Activated CD8-positive, alpha-beta T cell treated with anti-CD3 and anti-CD28 coated beads for 36 hours (primary cell): ENCODE data around the gene RSAD1. TPM values are rescaled to one million over a fixed set of nuclear protein-coding genes. Genes with fewer than 3 reads are reported as not detected.

ENCODE experiments used
- ATAC-seq: fragments of 200-7000 bp; cut with Tn5 transposase; one replicate; pipeline ENCODE4 v1.10.0; 2021; ENCODE audit warnings: mild to moderate bottlenecking, moderate library complexity
- CTCF ChIA-PET: fragments of 350-600 bp; sonication (Branson Sonifier 250); formaldehyde crosslinking; loops from one replicate; lab custom pipeline; 2021; ENCODE audit warnings: antibody characterized with exemption; lab: Charles Lee
- POLR2A ChIA-PET: fragments of 350-600 bp; sonication (Branson Sonifier 250); formaldehyde crosslinking; loops from one replicate; lab custom pipeline; 2021; ENCODE audit warnings: antibody characterized with exemption; lab: Charles Lee
- DNase-seq: peaks from one replicate; pipeline ENCODE4 v3.0.0-alpha.2; 2020
- H3K27ac Mint-ChIP-seq: one replicate; pipeline ENCODE4 v1.8.0; 2021; ENCODE audit warnings: mild to moderate bottlenecking, mixed read lengths
- H3K27me3 Mint-ChIP-seq: one replicate; pipeline ENCODE4 v1.8.0; 2021; ENCODE audit warnings: mixed read lengths
- H3K36me3 Mint-ChIP-seq: one replicate; pipeline ENCODE4 v1.8.0; 2021; ENCODE audit warnings: low read depth, mixed read lengths
- H3K4me1 Mint-ChIP-seq: one replicate; pipeline ENCODE4 v1.8.0; 2021; ENCODE audit warnings: low read depth, mixed read lengths
- H3K4me3 Mint-ChIP-seq: one replicate; pipeline ENCODE4 v1.8.0; 2021; ENCODE audit warnings: mild to moderate bottlenecking, moderate library complexity, mixed read lengths
- H3K9me3 Mint-ChIP-seq: one replicate; pipeline ENCODE4 v1.8.0; 2021; ENCODE audit warnings: mixed read lengths
- intact Hi-C: fragments of 100-400 bp; cut with micrococcal nuclease; formaldehyde crosslinking; loops from one replicate; pipeline ENCODE4 v1.10.0; 2022
- total RNA-seq, 2 experiments: library from RNA; stranded (reverse); gene quantifications; one replicate each; pipeline ENCODE4 v1.2.3, GENCODE V29; 2021
- TF ChIP-seq, protein P1 (sequence below): fragments of 200-600 bp; IDR thresholded peaks from one replicate; pipeline ENCODE4 v1.8.0; 2022; ENCODE audit warnings: antibody characterized with exemption, mild to moderate bottlenecking

RSAD1 gene
- total RNA-seq, 2 experiments from 2014 or later = 39.2 to 40.7 TPM

- ATAC-seq (no peak), DNase-seq (no peak)
- Mint-ChIP-seq H3K4me3 (no peak overlapping the region), H3K9me3 (no peaks in the 10 kb centered on the region), H3K36me3 (no peaks in the 10 kb centered on the region), H3K27ac (no peak overlapping the region), H3K4me1 (no peaks in the 10 kb centered on the region), H3K27me3 (no peaks in the 10 kb centered on the region)
- TF ChIP-seq, protein P1, sequence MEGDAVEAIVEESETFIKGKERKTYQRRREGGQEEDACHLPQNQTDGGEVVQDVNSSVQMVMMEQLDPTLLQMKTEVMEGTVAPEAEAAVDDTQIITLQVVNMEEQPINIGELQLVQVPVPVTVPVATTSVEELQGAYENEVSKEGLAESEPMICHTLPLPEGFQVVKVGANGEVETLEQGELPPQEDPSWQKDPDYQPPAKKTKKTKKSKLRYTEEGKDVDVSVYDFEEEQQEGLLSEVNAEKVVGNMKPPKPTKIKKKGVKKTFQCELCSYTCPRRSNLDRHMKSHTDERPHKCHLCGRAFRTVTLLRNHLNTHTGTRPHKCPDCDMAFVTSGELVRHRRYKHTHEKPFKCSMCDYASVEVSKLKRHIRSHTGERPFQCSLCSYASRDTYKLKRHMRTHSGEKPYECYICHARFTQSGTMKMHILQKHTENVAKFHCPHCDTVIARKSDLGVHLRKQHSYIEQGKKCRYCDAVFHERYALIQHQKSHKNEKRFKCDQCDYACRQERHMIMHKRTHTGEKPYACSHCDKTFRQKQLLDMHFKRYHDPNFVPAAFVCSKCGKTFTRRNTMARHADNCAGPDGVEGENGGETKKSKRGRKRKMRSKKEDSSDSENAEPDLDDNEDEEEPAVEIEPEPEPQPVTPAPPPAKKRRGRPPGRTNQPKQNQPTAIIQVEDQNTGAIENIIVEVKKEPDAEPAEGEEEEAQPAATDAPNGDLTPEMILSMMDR = no peak
- CTCF ChIA-PET = no interaction called here
- intact Hi-C loops = no loop called here
- POLR2A ChIA-PET = no interaction called here
Measured at GRCh38 chr17:50448643-50449042, 30.0 kb upstream of the RSAD1 start.

GRCh38 chr17:50451943-50452629 lies 26.6 kb upstream of the RSAD1 start:
- CTCF ChIA-PET = interaction anchor here (1.0 to 1.6 kb wide), 2 partner anchors 55 to 90 kb away, joined by 3 to 4 read pairs; partner anchors contain the start of gene LRRC59
- H3K27ac Mint-ChIP-seq = no peak overlapping the region
- TF ChIP-seq, protein P1 = no peak

GRCh38 chr17:50452630-50453300 lies 25.9 kb upstream of the RSAD1 start:
- no peak overlapping the region for H3K27ac Mint-ChIP-seq
- ATAC-seq (no peak), DNase-seq (no peak)
- no peaks in the 10 kb centered on the region for H3K36me3 Mint-ChIP-seq
- no peaks in the 10 kb centered on the region for H3K9me3 Mint-ChIP-seq
- no peaks in the 10 kb centered on the region for H3K4me1 Mint-ChIP-seq
- no peak overlapping the region for H3K4me3 Mint-ChIP-seq
- intact Hi-C loops = no loop called here
- TF ChIP-seq, protein P1 = no peak
- CTCF ChIA-PET = interaction anchor here (1.0 to 1.6 kb wide), 2 partner anchors 56 to 91 kb away, joined by 3 to 4 read pairs; partner anchors contain the start of gene LRRC59
- no peaks in the 10 kb centered on the region for H3K27me3 Mint-ChIP-seq
- POLR2A ChIA-PET = no interaction called here

More at GRCh38 chr17:50451943-50452629, 26.6 kb upstream of the RSAD1 start:
- DNase-seq (no peak), ATAC-seq (no peak)
- H3K4me3 Mint-ChIP-seq = no peak overlapping the region
- intact Hi-C loops = no loop called here
- H3K4me1 Mint-ChIP-seq = no peaks in the 10 kb centered on the region
- H3K27me3 Mint-ChIP-seq = no peaks in the 10 kb centered on the region
- POLR2A ChIA-PET = no interaction called here
- H3K36me3 Mint-ChIP-seq = no peaks in the 10 kb centered on the region
- H3K9me3 Mint-ChIP-seq = no peaks in the 10 kb centered on the region

GRCh38 chr17:50453901-50454300 lies 24.8 kb upstream of the RSAD1 start:
- POLR2A ChIA-PET = no interaction called here
- DNase-seq = no peak
- intact Hi-C loops = no loop called here
- Mint-ChIP-seq H3K4me1 (no peaks in the 10 kb centered on the region), H3K27ac (no peak overlapping the region), H3K36me3 (no peaks in the 10 kb centered on the region), H3K4me3 (no peak overlapping the region), H3K27me3 (no peaks in the 10 kb centered on the region), H3K9me3 (no peaks in the 10 kb centered on the region)
- TF ChIP-seq, protein P1 = no peak
- no peak for ATAC-seq
- CTCF ChIA-PET = interaction anchor here (0.7 to 1.6 kb wide), 3 partner anchors 57 to 604 kb away, joined by 3 to 4 read pairs (median 4); partner anchors contain the start of gene LRRC59

DNA sequence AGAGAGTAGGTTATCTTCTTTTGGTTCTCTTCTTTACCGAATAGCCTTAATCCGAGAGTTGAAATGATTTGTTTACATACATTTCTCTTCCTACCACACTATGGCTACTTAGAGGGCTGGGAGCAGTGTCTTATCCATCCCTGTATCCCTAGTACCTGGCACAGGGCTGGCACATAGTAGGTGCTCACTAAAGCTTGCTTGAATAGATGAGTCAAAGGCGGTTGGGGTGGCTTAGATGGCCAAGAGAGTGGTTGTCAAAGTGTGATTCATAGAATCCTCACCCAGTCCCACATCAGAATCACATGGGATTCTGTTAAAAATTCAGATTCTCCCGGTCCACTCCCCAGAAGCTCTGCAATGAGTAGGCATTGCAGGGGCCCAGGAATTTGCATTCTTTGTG lies 21.0 kb upstream of the RSAD1 start:
- no peak overlapping the region for H3K27ac Mint-ChIP-seq
- H3K4me1 Mint-ChIP-seq = no peaks in the 10 kb centered on the region
- no peaks in the 10 kb centered on the region for H3K27me3 Mint-ChIP-seq
- ChIA-PET POLR2A (no interaction called here), CTCF (interaction anchor here (0.8 to 1.4 kb wide), 2 partner anchors 60 to 95 kb away, joined by 3 read pairs; no protein-coding TSS in a partner anchor)
- no peaks in the 10 kb centered on the region for H3K9me3 Mint-ChIP-seq
- H3K4me3 Mint-ChIP-seq = no peak overlapping the region
- DNase-seq (no peak), ATAC-seq (no peak)
- no peaks in the 10 kb centered on the region for H3K36me3 Mint-ChIP-seq
- intact Hi-C loops = no loop called here
- TF ChIP-seq, protein P1 = no peak
